Endothelial cell of umbilical vein (primary cell): Measurements from ENCODE around the gene ZNF407. TPM values are rescaled to one million over a fixed set of nuclear protein-coding genes. Genes with fewer than 3 reads are reported as not detected.

Source experiments
- BruUV-seq: library from RNA; stranded (reverse); fragments of 400-500 nt; replicated peaks from 2 replicates; lab custom pipeline; 2021; lab: Mats Ljungman, UMichigan
- CTCF ChIA-PET: fragments of 300-600, 350-600 bp; sonication (Branson Sonifier 250); formaldehyde crosslinking; loops from one replicate; lab custom pipeline; 2021; ENCODE audit warnings: antibody characterized with exemption, inconsistent platforms; lab: Charles Lee
- POLR2A ChIA-PET: fragments of 300-600, 350-600 bp; sonication (Branson Sonifier 250); formaldehyde crosslinking; loops from one replicate; lab custom pipeline; 2021; ENCODE audit warnings: antibody characterized with exemption, inconsistent platforms; lab: Charles Lee
- DNase-seq: peaks from one replicate; pipeline ENCODE4 v3.0.0-alpha.2; 2011; ENCODE audit warnings: low read depth, low spot score
- FAIRE-seq: peaks from 2 replicates; lab custom pipeline; 2011; peaks lifted over from hg19 to GRCh38; lab: Jason Lieb, UNC
- H2AFZ ChIP-seq: 2 replicates; pipeline ENCODE4 v1.6.0; 2012; ENCODE audit warnings: low read depth, low read length, control low read depth, inconsistent platforms
- H3K27ac ChIP-seq: 2 replicates; pipeline ENCODE4 v1.5.1; 2011; ENCODE audit warnings: low read depth, mild to moderate bottlenecking, control low read depth, low read length, moderate library complexity; ENCODE audit not compliant: insufficient read depth
- H3K27me3 ChIP-seq, 2 experiments: 2 replicates each; pipeline versions ENCODE4 v1.6.0 to v1.6.1; 2011; ENCODE audit warnings: low read length in 2 of 2, mixed read lengths in 1 of 2; ENCODE audit not compliant: control insufficient read depth in 2 of 2, insufficient read depth in 2 of 2
- H3K36me3 ChIP-seq, 2 experiments: 2 replicates in 1 of 2; 3 replicates in 1 of 2; pipeline ENCODE4 v1.5.1; 2011; ENCODE audit warnings: low read length in 2 of 2, mild to moderate bottlenecking in 1 of 2, moderate library complexity in 1 of 2; ENCODE audit not compliant: control insufficient read depth in 2 of 2, insufficient read depth in 2 of 2; ENCODE audit errors: extremely low read depth in 1 of 2
- H3K4me1 ChIP-seq: 3 replicates; pipeline ENCODE4 v1.5.1; 2011; ENCODE audit warnings: mild to moderate bottlenecking, low read length; ENCODE audit not compliant: control insufficient read depth, insufficient read depth; ENCODE audit errors: extremely low read depth
- H3K4me2 ChIP-seq: 2 replicates; pipeline ENCODE4 v1.6.1; 2011; ENCODE audit warnings: low read length, control low read depth, mixed read lengths; ENCODE audit not compliant: insufficient read depth
- H3K4me3 ChIP-seq, 3 experiments: fragments of 200-600 bp in 1 of 3; sonication (generic), shearing (Covaris generic) in 1 of 3; replicated peaks in 1 of 3; 2 replicates each; pipeline ENCODE4 v1.5.1; 2011 to 2016; ENCODE audit warnings: control low read depth in 3 of 3, low read length in 3 of 3, mild to moderate bottlenecking in 2 of 3, inconsistent platforms in 1 of 3, low read depth in 1 of 3, moderate library complexity in 1 of 3; ENCODE audit not compliant: insufficient read depth in 1 of 3
- H3K79me2 ChIP-seq: 2 replicates; pipeline ENCODE4 v1.6.0; 2012; ENCODE audit warnings: low read length, inconsistent platforms; ENCODE audit not compliant: control insufficient read depth, insufficient read depth
- H3K9ac ChIP-seq: replicated peaks from 2 replicates; pipeline ENCODE3; 2011; ENCODE audit warnings: low read length, control low read depth; ENCODE audit not compliant: insufficient read depth; ENCODE audit errors: extremely low read depth
- H3K9me1 ChIP-seq: replicated peaks from 3 replicates; pipeline ENCODE4 v1.6.0; 2011; ENCODE audit warnings: mild to moderate bottlenecking, low read length; ENCODE audit not compliant: control insufficient read depth, insufficient read depth; ENCODE audit errors: extremely low read depth
- H3K9me3 ChIP-seq: replicated peaks from 2 replicates; pipeline ENCODE4 v1.5.1; 2012; ENCODE audit warnings: low read length, inconsistent platforms; ENCODE audit not compliant: control insufficient read depth, insufficient read depth
- H4K20me1 ChIP-seq: replicated peaks from 2 replicates; pipeline ENCODE3; 2011; ENCODE audit warnings: mild to moderate bottlenecking, low read length; ENCODE audit not compliant: control insufficient read depth, insufficient read depth; ENCODE audit errors: extremely low read depth
- CTCF ChIP-seq, 2 donors: IDR thresholded peaks; 1 replicate in 1 of 2; 2 replicates in 1 of 2; pipeline ENCODE4 v1.5.1; 2011; ENCODE audit warnings: low read length in 2 of 2, mild to moderate bottlenecking in 2 of 2, moderate library complexity in 2 of 2, control low read depth in 1 of 2, inconsistent platforms in 1 of 2, low read depth in 1 of 2; ENCODE audit not compliant: insufficient read depth in 1 of 2; ENCODE audit errors: extremely low read depth in 1 of 2
- EZH2 ChIP-seq: IDR thresholded peaks from 2 replicates; pipeline ENCODE4 v1.6.1; 2012; ENCODE audit warnings: borderline replicate concordance, low read depth, mild to moderate bottlenecking, moderate library complexity, low read length, inconsistent platforms; ENCODE audit not compliant: severe bottlenecking
- GATA2 ChIP-seq: IDR thresholded peaks from 2 replicates; pipeline ENCODE4 v1.7.0; 2011; ENCODE audit warnings: low read depth, mild to moderate bottlenecking, moderate library complexity, mixed read lengths, low read length; ENCODE audit not compliant: insufficient read length, insufficient read depth
- JUN ChIP-seq: IDR thresholded peaks from 2 replicates; pipeline ENCODE4 v1.6.1; 2011; ENCODE audit warnings: borderline replicate concordance, low read depth; ENCODE audit not compliant: insufficient read length, insufficient read depth
- MAX ChIP-seq: IDR thresholded peaks from 2 replicates; pipeline ENCODE4 v1.6.1; 2011; ENCODE audit not compliant: insufficient read depth, insufficient read length
- MYC ChIP-seq: IDR thresholded peaks from one replicate; pipeline ENCODE4 v1.6.1; 2011; ENCODE audit warnings: mild to moderate bottlenecking, low read depth, low read length
- POLR2A ChIP-seq: IDR thresholded peaks from 2 replicates; pipeline ENCODE4 v1.6.1; 2012; ENCODE audit warnings: low read depth, mild to moderate bottlenecking, control low read depth, low read length
- dilution Hi-C: fragments of 300-500 bp; cut with MboI; formaldehyde crosslinking; loops from one replicate; pipeline ENCODE4 v1.15.0; 2019; ENCODE audit warnings: low sequenced_read_pairs; ENCODE audit not compliant: extremely low pct_ligation_motif_present
- intact Hi-C: fragments of 100-400 bp; cut with micrococcal nuclease; formaldehyde crosslinking; loops from one replicate; pipeline ENCODE4 v1.10.0; 2022
- polyA plus RNA-seq, 4 experiments: library from polyadenylated mRNA; depleted of rRNA in 3 of 4; stranded (reverse) in 3 of 4; unstranded in 1 of 4; fragments of >200 nt; gene quantifications; 2 replicates each; pipeline versions ENCODE4 v1.2.1 to v1.2.3, GENCODE V29; 2011 to 2012; ENCODE audit warnings: missing spikeins in 1 of 4
- total RNA-seq: library from RNA; stranded (reverse); gene quantifications from 2 replicates; pipeline ENCODE4 v1.2.3, GENCODE V29; 2021

The ZNF407 gene
- total and polyA plus RNA-seq, 2 donors (not counting 3 experiments of a cell fraction or from before 2014, with no cell fraction given), result 3.8 to 20.1 TPM

- H3K36me3 ChIP-seq, result no peaks in the 10 kb centered on the region
- no peak overlapping the region for H3K4me3 ChIP-seq
- H2AFZ ChIP-seq, result no peak overlapping the region
- no peaks in the 10 kb centered on the region for H3K9me1 ChIP-seq
- BruUV-seq, result no TSS peak
- intact Hi-C loops (loop anchor here (10.0 kb wide), 1 partner anchor 431 kb away; no protein-coding TSS in a partner anchor), dilution Hi-C loops (no loop called here)
- no peaks in the 10 kb centered on the region for H3K79me2 ChIP-seq
- H3K4me1 ChIP-seq, result no peaks in the 10 kb centered on the region
- H3K27ac ChIP-seq, result no peak overlapping the region
- FAIRE-seq, result no peak
- CTCF ChIA-PET, result interaction anchor here (1.0 kb wide), 1 partner anchor 49 kb away, joined by 3 read pairs; no protein-coding TSS in a partner anchor
- DNase-seq, result no peak
- H3K4me2 ChIP-seq, result no peak overlapping the region
- H4K20me1 ChIP-seq, result no peaks in the 10 kb centered on the region
- no peaks in the 10 kb centered on the region for H3K27me3 ChIP-seq
- POLR2A ChIA-PET, result no interaction called here
- no peak for TF ChIP-seq JUN
- no peak for TF ChIP-seq EZH2
- TF ChIP-seq MAX, result no peak
- TF ChIP-seq POLR2A, result no peak
- no peak for TF ChIP-seq CTCF (IDR thresholded peaks at IDR 0.05; ENCODE audit: extremely low read depth in 1 of 2, insufficient read depth in 1 of 2, low read depth in 1 of 2, low read length in 2 of 2)
- TF ChIP-seq MYC, result no peak
- TF ChIP-seq GATA2, result no peak
- no peak overlapping the region for H3K9ac ChIP-seq
- no peaks in the 10 kb centered on the region for H3K9me3 ChIP-seq
Measured at GRCh38 chr18:75043478-75043877, 445.8 kb downstream of the ZNF407 start.
